Esophagus muscularis mucosa (tissue), 4 donors: ENCODE data around the gene NFKB2. TPM values are rescaled to one million over a fixed set of nuclear protein-coding genes. Genes with fewer than 3 reads are reported as not detected.
A peak's percentile ranks its signal among the peaks of the same experiment; 100 is the strongest.

Experiments used
- DNase-seq: peaks from one replicate; pipeline ENCODE4 v3.0.0-alpha.2; 2017; ENCODE audit errors: extremely low spot score
- H3K27ac ChIP-seq, 4 donors: fragments of 200-600 bp; sonication (generic); replicated peaks in 1 of 4; 1 replicate in 3 of 4; 2 replicates in 1 of 4; pipeline ENCODE4 v1.5.1; 2016 to 2019; ENCODE audit warnings: mild to moderate bottlenecking in 1 of 4
- H3K27me3 ChIP-seq, 4 donors: fragments of 200-600 bp; sonication (generic); one replicate each; pipeline versions ENCODE4 v1.5.1 to v1.6.0; 2016 to 2019
- H3K36me3 ChIP-seq, 4 donors: fragments of 200-600 bp; sonication (generic); one replicate each; pipeline ENCODE4 v1.5.1; 2016 to 2019
- H3K4me1 ChIP-seq, 4 donors: fragments of 200-600 bp; sonication (generic); one replicate each; pipeline ENCODE4 v1.5.1; 2016 to 2019
- H3K4me3 ChIP-seq, 4 donors: fragments of 200-600 bp; sonication (generic); 1 replicate in 2 of 4; 2 replicates in 2 of 4; pipeline ENCODE4 v1.5.1; 2016 to 2019; ENCODE audit warnings: mild to moderate bottlenecking in 4 of 4, moderate library complexity in 1 of 4
- H3K9me3 ChIP-seq, 4 donors: fragments of 200-600 bp; sonication (generic); 1 replicate in 3 of 4; 2 replicates in 1 of 4; pipeline ENCODE4 v1.5.1; 2016 to 2019
- EP300 ChIP-seq: sonication (generic); formaldehyde crosslinking; IDR thresholded peaks from one replicate; pipeline ENCODE4 v1.6.1; 2017; ENCODE audit warnings: antibody characterized with exemption
- POLR2A ChIP-seq: fragments of 450-650 bp; IDR thresholded peaks from one replicate; pipeline ENCODE4 v1.6.1; 2017; ENCODE audit warnings: antibody characterized with exemption, moderate library complexity, mild to moderate bottlenecking, low read depth
- POLR2AphosphoS5 ChIP-seq, 2 donors: sonication (generic); formaldehyde crosslinking; IDR thresholded peaks; one replicate each; pipeline ENCODE4 v1.6.1; 2017; ENCODE audit warnings: antibody characterized with exemption in 2 of 2
- WGBS: methylation state at CpG from one replicate; pipeline ENCODE4 v1.1.5; 2018; 5-methylcytosine and 5-hydroxymethylcytosine counted together
- intact Hi-C: fragments of 100-400 bp; cut with DNase I; formaldehyde crosslinking; loops from one replicate; pipeline ENCODE4 v1.15.1; 2023
- total RNA-seq, 4 donors: library from RNA; depleted of rRNA; stranded (reverse); fragments of >200 nt; gene quantifications; one replicate each; pipeline versions ENCODE4 v1.1.0 to v1.2.1, GENCODE V29; 2016
- TF ChIP-seq, protein P1 (sequence below), 3 experiments: fragments of 200-600 bp in 2 of 3; fragments of 450-650 bp in 1 of 3; sonication (generic) in 2 of 3; IDR thresholded peaks; one replicate each; pipeline ENCODE4 v1.5.1; 2017 to 2019; ENCODE audit warnings: antibody characterized with exemption in 3 of 3, mild to moderate bottlenecking in 2 of 3, moderate library complexity in 1 of 3

The NFKB2 gene
- total RNA-seq, 4 donors from 2014 or later, result 18.7 to 47.0 (median 41.2) TPM

DNA sequence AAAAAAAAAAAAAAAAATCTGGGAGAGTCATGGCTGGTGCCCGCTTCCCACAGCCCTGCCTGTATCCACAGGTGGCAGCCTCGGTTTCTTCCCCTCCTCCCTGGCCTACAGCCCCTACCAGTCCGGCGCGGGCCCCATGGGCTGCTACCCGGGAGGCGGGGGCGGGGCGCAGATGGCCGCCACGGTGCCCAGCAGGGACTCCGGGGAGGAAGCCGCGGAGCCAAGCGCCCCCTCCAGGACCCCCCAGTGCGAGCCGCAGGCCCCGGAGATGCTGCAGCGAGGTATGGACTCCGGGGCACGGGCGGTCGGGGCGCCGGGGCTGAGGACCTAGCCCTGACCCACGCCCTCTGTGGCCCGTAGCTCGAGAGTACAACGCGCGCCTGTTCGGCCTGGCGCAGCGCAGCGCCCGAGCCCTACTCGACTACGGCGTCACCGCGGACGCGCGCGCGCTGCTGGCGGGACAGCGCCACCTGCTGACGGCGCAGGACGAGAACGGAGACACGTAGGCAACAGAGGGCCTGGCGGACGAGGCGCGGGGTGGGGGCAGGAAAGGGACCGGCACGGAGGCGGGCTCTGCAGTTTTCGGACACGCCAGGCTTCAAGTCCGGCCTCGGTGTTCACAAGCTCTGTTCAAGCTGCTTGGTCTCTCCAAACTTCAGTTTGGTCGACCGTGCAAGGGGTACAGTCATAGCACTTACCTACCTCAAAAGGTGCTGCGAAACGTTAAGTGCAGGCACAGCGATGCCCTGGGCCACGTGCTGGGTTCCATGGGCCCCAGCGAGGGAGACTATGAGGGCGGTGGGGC lies 3.9 kb downstream of the NFKB2 start:
- 3% methylated on average over 38 of the region's 72 CpGs for WGBS
- peaks cover 25 to 96% (median 85%) of the 10 kb centered on the region in 4 donors for H3K4me1 ChIP-seq
- peak; percentile 95 for DNase-seq
- H3K9me3 ChIP-seq, result no peaks in the 10 kb centered on the region
- H3K27ac ChIP-seq, result peak overlapping the region; percentile 86 to 99 (median 94)
- intact Hi-C loops, result no loop called here
- H3K27me3 ChIP-seq, result no peaks in the 10 kb centered on the region
- peaks cover 0 to 63% (median 49%) of the 10 kb centered on the region in 4 donors for H3K36me3 ChIP-seq
- TF ChIP-seq POLR2AphosphoS5 (IDR thresholded peaks at IDR 0.05), result peak; percentile 90 to 95
- no peak for TF ChIP-seq POLR2A
- TF ChIP-seq EP300, result no peak
- TF ChIP-seq, protein P1, sequence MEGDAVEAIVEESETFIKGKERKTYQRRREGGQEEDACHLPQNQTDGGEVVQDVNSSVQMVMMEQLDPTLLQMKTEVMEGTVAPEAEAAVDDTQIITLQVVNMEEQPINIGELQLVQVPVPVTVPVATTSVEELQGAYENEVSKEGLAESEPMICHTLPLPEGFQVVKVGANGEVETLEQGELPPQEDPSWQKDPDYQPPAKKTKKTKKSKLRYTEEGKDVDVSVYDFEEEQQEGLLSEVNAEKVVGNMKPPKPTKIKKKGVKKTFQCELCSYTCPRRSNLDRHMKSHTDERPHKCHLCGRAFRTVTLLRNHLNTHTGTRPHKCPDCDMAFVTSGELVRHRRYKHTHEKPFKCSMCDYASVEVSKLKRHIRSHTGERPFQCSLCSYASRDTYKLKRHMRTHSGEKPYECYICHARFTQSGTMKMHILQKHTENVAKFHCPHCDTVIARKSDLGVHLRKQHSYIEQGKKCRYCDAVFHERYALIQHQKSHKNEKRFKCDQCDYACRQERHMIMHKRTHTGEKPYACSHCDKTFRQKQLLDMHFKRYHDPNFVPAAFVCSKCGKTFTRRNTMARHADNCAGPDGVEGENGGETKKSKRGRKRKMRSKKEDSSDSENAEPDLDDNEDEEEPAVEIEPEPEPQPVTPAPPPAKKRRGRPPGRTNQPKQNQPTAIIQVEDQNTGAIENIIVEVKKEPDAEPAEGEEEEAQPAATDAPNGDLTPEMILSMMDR (IDR thresholded peaks at IDR 0.05), result peak; percentile 95 to 96 (median 95)
- peak overlapping the region; percentile 59 to 68 (median 65) for H3K4me3 ChIP-seq

DNA sequence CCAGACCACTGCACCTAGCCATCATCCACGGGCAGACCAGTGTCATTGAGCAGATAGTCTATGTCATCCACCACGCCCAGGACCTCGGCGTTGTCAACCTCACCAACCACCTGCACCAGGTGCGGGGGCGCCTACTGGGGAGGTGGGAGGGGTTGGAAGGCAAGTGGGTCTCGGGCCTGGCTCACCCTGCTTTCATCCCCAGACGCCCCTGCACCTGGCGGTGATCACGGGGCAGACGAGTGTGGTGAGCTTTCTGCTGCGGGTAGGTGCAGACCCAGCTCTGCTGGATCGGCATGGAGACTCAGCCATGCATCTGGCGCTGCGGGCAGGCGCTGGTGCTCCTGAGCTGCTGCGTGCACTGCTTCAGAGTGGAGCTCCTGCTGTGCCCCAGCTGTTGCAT lies 4.6 kb downstream of the NFKB2 start:
- H3K36me3 ChIP-seq, result peaks cover 0 to 68% (median 50%) of the 10 kb centered on the region in 4 donors
- H3K9me3 ChIP-seq, result no peaks in the 10 kb centered on the region
- WGBS, result 66% methylated on average over 7 of the region's 17 CpGs
- H3K4me1 ChIP-seq, result peaks cover 25 to 96% (median 82%) of the 10 kb centered on the region in 4 donors
- DNase-seq, result no peak
- peak overlapping the region; percentile 86 to 99 (median 94) for H3K27ac ChIP-seq
- intact Hi-C loops, result no loop called here
- no peaks in the 10 kb centered on the region for H3K27me3 ChIP-seq
- TF ChIP-seq, protein P1 (IDR thresholded peaks at IDR 0.05), result no peak
- no peak for TF ChIP-seq EP300
- no peak for TF ChIP-seq POLR2A
- TF ChIP-seq POLR2AphosphoS5 (IDR thresholded peaks at IDR 0.05), result no peak
- H3K4me3 ChIP-seq, result peak overlapping the region in 1 of 4 donors; percentile 63

DNA sequence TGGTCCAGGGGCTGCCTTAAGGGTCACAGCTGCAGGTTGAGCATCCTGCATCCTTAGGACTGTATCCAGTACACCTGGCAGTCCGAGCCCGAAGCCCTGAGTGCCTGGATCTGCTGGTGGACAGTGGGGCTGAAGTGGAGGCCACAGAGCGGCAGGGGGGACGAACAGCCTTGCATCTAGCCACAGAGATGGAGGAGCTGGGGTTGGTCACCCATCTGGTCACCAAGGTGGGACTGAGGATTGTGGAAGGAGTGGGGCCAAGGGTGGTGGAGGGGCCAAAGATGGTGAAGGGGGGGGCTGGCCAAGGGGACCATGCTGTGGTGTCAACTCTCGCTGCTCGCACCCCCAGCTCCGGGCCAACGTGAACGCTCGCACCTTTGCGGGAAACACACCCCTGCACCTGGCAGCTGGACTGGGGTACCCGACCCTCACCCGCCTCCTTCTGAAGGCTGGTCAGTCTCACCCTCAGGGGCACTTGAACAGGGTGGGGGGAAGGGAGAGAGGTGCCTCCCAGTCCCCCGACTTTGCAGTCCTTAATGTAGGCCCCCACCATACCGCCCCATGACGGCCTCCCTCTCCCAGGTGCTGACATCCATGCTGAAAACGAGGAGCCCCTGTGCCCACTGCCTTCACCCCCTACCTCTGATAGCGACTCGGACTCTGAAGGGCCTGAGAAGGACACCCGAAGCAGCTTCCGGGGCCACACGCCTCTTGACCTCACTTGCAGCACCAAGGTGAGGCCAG lies 5.3 kb downstream of the NFKB2 start:
- DNase-seq, result no peak
- H3K36me3 ChIP-seq, result peaks cover 0 to 68% (median 50%) of the 10 kb centered on the region in 4 donors
- intact Hi-C loops, result no loop called here
- no peak overlapping the region for H3K4me3 ChIP-seq
- peak overlapping the region; percentile 74 to 99 (median 94) for H3K27ac ChIP-seq
- H3K9me3 ChIP-seq, result no peaks in the 10 kb centered on the region
- no peaks in the 10 kb centered on the region for H3K27me3 ChIP-seq
- H3K4me1 ChIP-seq, result peaks cover 25 to 99% (median 87%) of the 10 kb centered on the region in 4 donors
- 80% methylated on average over 14 of the region's 22 CpGs for WGBS
- TF ChIP-seq EP300 (no peak), POLR2AphosphoS5 (IDR thresholded peaks at IDR 0.05) (no peak), POLR2A (no peak)
- TF ChIP-seq, protein P1 (IDR thresholded peaks at IDR 0.05), result no peak

DNA sequence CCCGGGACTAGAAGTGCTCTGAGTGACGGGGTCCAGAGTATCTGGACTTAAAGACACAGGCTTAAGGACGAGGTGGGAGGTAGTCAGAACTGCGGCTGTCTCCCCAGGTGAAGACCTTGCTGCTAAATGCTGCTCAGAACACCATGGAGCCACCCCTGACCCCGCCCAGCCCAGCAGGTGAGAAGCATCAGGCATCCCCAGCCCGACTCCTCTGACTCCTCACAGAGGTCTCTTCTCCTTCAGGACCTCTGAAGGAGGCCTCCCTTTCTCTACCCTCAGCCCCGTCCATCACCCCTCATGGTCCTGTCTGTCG lies 5.8 kb downstream of the NFKB2 start:
- WGBS, result 83% methylated on average over 5 of the region's 8 CpGs
- peaks cover 20 to 99% (median 87%) of the 10 kb centered on the region in 4 donors for H3K4me1 ChIP-seq
- TF ChIP-seq POLR2AphosphoS5 (IDR thresholded peaks at IDR 0.05) (no peak), POLR2A (no peak), EP300 (no peak)
- TF ChIP-seq, protein P1 (IDR thresholded peaks at IDR 0.05), result no peak
- no peak for DNase-seq
- no peak overlapping the region for H3K4me3 ChIP-seq
- intact Hi-C loops, result no loop called here
- peaks cover 0 to 68% (median 50%) of the 10 kb centered on the region in 4 donors for H3K36me3 ChIP-seq
- peak overlapping the region; percentile 74 to 99 (median 94) for H3K27ac ChIP-seq
- no peaks in the 10 kb centered on the region for H3K9me3 ChIP-seq
- H3K27me3 ChIP-seq, result no peaks in the 10 kb centered on the region
